NCI-H82 (cell line): ENCODE data around the gene SEMA5A.

Source experiments
- DNase-seq: peaks from one replicate; lab custom pipeline; 2025; lab: John Stamatoyannopoulos, UW

The SEMA5A gene

GRCh38 chr5:9331372-9331771 is 214.5 kb downstream of the SEMA5A start:
- no peak for DNase-seq

- DNase-seq: no peak
Measured at GRCh38 chr5:9329125-9329524, 216.8 kb downstream of the SEMA5A start.

- no peak for DNase-seq
Measured at GRCh38 chr5:9325549-9325948, 220.3 kb downstream of the SEMA5A start.

GRCh38 chr5:9324348-9325077 is 221.4 kb downstream of the SEMA5A start:
- DNase-seq: no peak

- peak; percentile 80 for DNase-seq
Measured at GRCh38 chr5:9320652-9321051, 225.2 kb downstream of the SEMA5A start.

- DNase-seq: peak; percentile 65
Measured at GRCh38 chr5:9318031-9318430, 227.8 kb downstream of the SEMA5A start.

GRCh38 chr5:9316733-9317132 is 229.1 kb downstream of the SEMA5A start:
- no peak for DNase-seq

- DNase-seq: no peak
Measured at GRCh38 chr5:9316041-9316440, 229.8 kb downstream of the SEMA5A start.

GRCh38 chr5:9314558-9314957 is 231.3 kb downstream of the SEMA5A start:
- DNase-seq: no peak

- no peak for DNase-seq
Measured at GRCh38 chr5:9313751-9314150, 232.1 kb downstream of the SEMA5A start.

- no peak for DNase-seq
Measured at GRCh38 chr5:9307150-9307549, 238.7 kb downstream of the SEMA5A start.

GRCh38 chr5:9302218-9302617 is 243.7 kb downstream of the SEMA5A start:
- DNase-seq: no peak

- no peak for DNase-seq
Measured at GRCh38 chr5:9301200-9301599, 244.7 kb downstream of the SEMA5A start.

GRCh38 chr5:9297134-9297533 is 248.7 kb downstream of the SEMA5A start:
- no peak for DNase-seq

- peak; percentile 45 for DNase-seq
Measured at GRCh38 chr5:9295466-9295801, 250.4 kb downstream of the SEMA5A start.

- no peak for DNase-seq
Measured at GRCh38 chr5:9294793-9295465, 250.9 kb downstream of the SEMA5A start.

- no peak for DNase-seq
Measured at GRCh38 chr5:9288234-9288633, 257.6 kb downstream of the SEMA5A start.

GRCh38 chr5:9284781-9285307 is 261.0 kb downstream of the SEMA5A start:
- DNase-seq: no peak

GRCh38 chr5:9284272-9284671 is 261.6 kb downstream of the SEMA5A start:
- no peak for DNase-seq

GRCh38 chr5:9283473-9283872 is 262.4 kb downstream of the SEMA5A start:
- DNase-seq: no peak

GRCh38 chr5:9283021-9283420 is 262.9 kb downstream of the SEMA5A start:
- no peak for DNase-seq

- no peak for DNase-seq
Measured at GRCh38 chr5:9282211-9282610, 263.7 kb downstream of the SEMA5A start.

- DNase-seq: no peak
Measured at GRCh38 chr5:9279774-9280173, 266.1 kb downstream of the SEMA5A start.
